Endothelial cell (in vitro differentiated cells): ENCODE measurements around the gene NKAPL. TPM values are rescaled to one million over a fixed set of nuclear protein-coding genes. Genes with fewer than 3 reads are reported as not detected.

Experiments used
- DNase-seq: peaks from one replicate; pipeline ENCODE4 v3.0.0; 2021; ENCODE audit warnings: low spot score
- H3K27ac Mint-ChIP-seq: one replicate; pipeline ENCODE4 v1.8.0; 2021; ENCODE audit warnings: mixed read lengths, inconsistent platforms; ENCODE audit not compliant: unreplicated experiment
- H3K27me3 Mint-ChIP-seq: one replicate; pipeline ENCODE4 v1.8.0; 2021; ENCODE audit warnings: mild to moderate bottlenecking, moderate library complexity, mixed read lengths, inconsistent platforms; ENCODE audit not compliant: unreplicated experiment
- H3K36me3 Mint-ChIP-seq: one replicate; pipeline ENCODE4 v1.8.0; 2021; ENCODE audit warnings: mild to moderate bottlenecking, low read depth, mixed read lengths, inconsistent platforms; ENCODE audit not compliant: unreplicated experiment
- H3K4me1 Mint-ChIP-seq: one replicate; pipeline ENCODE4 v1.8.0; 2021; ENCODE audit warnings: mild to moderate bottlenecking, mixed read lengths, inconsistent platforms; ENCODE audit not compliant: unreplicated experiment
- H3K4me3 Mint-ChIP-seq: one replicate; pipeline ENCODE4 v1.8.0; 2021; ENCODE audit warnings: mild to moderate bottlenecking, mixed read lengths, inconsistent platforms; ENCODE audit not compliant: unreplicated experiment
- H3K9me3 Mint-ChIP-seq: one replicate; pipeline ENCODE4 v1.8.0; 2021; ENCODE audit warnings: mixed read lengths, inconsistent platforms; ENCODE audit not compliant: unreplicated experiment
- total RNA-seq: library from RNA; stranded (reverse); fragmentation: NEBNext Ultra II Directional; extraction: Animal tissue kit (Norgen Biotek cat#: 25700); gene quantifications from one replicate; pipeline ENCODE4 v1.2.1, GENCODE V29; 2021; ENCODE audit not compliant: unreplicated experiment
- TF ChIP-seq, protein P1 (sequence below): fragments of 200-600 bp; sonication (generic); IDR thresholded peaks from one replicate; pipeline ENCODE4 v1.5.0; 2021; ENCODE audit warnings: antibody characterized with exemption; ENCODE audit not compliant: unreplicated experiment

NKAPL gene
- total RNA-seq, 1 donor from 2014 or later = 0.44 TPM

DNA sequence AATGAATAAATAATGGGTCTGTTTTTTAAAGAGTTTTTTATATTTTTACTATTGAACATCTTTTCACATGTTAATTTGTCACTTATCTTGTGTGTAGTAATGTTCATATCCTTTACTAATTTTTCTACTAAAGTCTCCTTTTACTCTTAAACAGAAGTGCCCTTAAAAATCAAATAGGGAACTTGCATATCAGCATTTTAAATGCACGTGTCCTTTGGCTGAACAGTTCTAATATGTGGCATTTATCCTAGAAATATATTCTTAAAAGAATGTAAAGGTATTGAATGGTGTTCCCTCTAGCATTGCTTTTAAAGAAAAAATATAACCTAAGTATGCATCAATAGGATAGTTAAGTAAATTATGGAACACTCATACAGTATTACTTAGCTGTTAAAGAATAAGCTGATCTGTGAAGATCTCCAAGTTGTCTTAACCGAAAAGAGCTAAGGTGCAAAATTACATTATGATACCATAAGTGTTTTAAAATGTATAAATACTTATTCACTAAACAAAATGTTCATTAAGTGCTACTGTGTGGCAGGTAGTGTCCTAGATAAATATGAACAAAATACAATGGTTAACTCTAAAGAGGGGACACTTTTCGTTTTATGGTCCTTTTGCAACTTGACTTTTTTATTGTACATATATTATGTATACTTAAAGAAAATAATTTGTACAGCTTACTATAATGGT lies 21.6 kb downstream of the NKAPL start:
- peaks cover 10% of the 10 kb centered on the region for H3K4me1 Mint-ChIP-seq
- DNase-seq = no peak
- TF ChIP-seq, protein P1, sequence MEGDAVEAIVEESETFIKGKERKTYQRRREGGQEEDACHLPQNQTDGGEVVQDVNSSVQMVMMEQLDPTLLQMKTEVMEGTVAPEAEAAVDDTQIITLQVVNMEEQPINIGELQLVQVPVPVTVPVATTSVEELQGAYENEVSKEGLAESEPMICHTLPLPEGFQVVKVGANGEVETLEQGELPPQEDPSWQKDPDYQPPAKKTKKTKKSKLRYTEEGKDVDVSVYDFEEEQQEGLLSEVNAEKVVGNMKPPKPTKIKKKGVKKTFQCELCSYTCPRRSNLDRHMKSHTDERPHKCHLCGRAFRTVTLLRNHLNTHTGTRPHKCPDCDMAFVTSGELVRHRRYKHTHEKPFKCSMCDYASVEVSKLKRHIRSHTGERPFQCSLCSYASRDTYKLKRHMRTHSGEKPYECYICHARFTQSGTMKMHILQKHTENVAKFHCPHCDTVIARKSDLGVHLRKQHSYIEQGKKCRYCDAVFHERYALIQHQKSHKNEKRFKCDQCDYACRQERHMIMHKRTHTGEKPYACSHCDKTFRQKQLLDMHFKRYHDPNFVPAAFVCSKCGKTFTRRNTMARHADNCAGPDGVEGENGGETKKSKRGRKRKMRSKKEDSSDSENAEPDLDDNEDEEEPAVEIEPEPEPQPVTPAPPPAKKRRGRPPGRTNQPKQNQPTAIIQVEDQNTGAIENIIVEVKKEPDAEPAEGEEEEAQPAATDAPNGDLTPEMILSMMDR = no peak
- peak overlapping the region; percentile 91 for H3K4me3 Mint-ChIP-seq
- H3K9me3 Mint-ChIP-seq = no peaks in the 10 kb centered on the region
- H3K36me3 Mint-ChIP-seq = peaks cover 13% of the 10 kb centered on the region
- H3K27ac Mint-ChIP-seq = no peak overlapping the region
- no peaks in the 10 kb centered on the region for H3K27me3 Mint-ChIP-seq

DNA sequence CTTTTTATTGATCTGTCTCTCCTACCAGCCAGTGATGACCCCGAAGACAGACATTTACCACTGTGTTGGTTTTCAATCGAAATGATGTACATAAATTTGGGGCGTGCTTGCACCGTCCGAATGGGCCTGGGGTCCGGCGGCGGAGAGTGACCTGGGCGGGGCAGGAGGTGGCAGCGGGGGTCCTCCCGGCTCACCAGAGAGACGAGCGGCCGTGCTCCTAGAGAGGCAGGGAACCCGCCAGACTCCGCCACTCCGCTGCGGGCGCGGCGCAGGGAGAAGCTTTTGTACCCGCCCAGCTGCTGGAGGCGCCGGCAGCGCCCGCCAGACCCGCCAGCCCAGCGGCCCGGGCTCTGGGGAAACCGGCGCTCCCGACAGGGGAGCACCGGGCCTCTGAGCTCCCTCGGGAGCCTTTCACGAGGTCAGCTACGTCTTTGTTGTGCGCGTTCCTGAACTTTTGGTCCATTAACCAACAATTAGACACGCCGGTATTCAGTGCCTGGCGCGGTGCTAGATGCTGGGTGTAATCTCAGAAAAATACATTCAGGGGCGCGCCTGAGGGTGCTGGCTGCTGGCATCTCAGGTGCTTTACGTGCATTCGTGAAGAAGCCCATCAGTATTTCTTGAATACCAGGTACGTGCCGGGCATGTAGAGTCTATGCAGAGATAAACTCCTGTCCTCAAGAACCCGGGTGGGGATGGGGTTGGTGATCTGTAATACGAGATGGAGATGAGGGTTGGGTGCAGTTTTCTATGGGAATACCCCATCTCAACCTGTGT lies 22.4 kb downstream of the NKAPL start, which contains the start of gene PGBD1:
TSS of gene PGBD1 (plus strand) at position 285 of the 777 bp plus-strand sequence. CDS start 2,242 bp downstream, outside the sequence.
- Mint-ChIP-seq H3K27ac (peak within 1 kb of the TSS; percentile 40), H3K27me3 (no peaks in the 10 kb centered on the region), H3K4me3 (peak within 1 kb of the TSS; percentile 95), H3K36me3 (peaks cover 6% of the 10 kb centered on the region), H3K4me1 (peaks cover 13% of the 10 kb centered on the region), H3K9me3 (no peaks in the 10 kb centered on the region)
- TF ChIP-seq, protein P1 = no peak
- DNase-seq = peak; percentile 85

DNA sequence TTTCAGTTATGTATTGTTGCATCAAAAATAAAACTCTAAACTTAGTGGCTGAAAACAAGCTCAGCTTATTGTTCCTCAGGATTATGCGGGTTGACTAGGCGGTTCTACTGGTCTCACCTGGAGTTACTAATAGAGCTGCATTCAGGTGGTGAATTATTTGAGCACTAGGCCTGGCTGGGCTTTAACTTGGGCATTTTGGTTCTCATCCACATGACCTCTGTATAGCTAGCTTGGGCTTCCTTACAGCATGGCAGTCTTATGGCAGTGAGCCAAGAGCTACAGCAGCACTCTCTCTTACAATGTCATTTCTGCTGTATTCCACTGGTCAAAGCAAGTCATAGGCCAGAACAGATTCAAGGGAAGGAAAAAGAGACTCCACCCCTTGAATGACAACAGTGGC lies 23.8 kb downstream of the NKAPL start:
- TF ChIP-seq, protein P1 = no peak
- peaks cover 3% of the 10 kb centered on the region for H3K36me3 Mint-ChIP-seq
- no peak overlapping the region for H3K27ac Mint-ChIP-seq
- H3K27me3 Mint-ChIP-seq = no peaks in the 10 kb centered on the region
- DNase-seq = no peak
- H3K4me3 Mint-ChIP-seq = peak overlapping the region; percentile 52
- H3K9me3 Mint-ChIP-seq = no peaks in the 10 kb centered on the region
- peaks cover 16% of the 10 kb centered on the region for H3K4me1 Mint-ChIP-seq

DNA sequence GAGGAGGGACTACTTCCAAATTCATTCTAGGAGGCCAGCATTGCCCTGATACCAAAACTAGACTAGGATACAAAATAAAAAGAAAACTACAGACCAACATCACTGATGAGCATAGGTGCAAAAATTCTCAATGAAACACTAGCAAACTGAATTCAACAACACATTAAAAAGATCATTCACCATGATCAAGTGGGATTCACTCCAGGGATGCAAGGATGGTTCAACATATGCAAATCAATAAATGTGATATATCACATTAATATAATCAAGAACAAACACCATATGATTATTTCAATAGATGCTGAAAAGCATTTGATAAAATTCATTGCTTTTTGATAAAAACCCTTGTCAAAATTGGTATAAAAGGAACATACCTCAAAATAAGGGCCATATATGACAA lies 32.5 kb downstream of the NKAPL start:
- Mint-ChIP-seq H3K36me3 (peaks cover 6% of the 10 kb centered on the region), H3K27me3 (no peaks in the 10 kb centered on the region), H3K27ac (no peak overlapping the region), H3K9me3 (no peaks in the 10 kb centered on the region), H3K4me1 (peaks cover 2% of the 10 kb centered on the region), H3K4me3 (no peak overlapping the region)
- no peak for DNase-seq
- TF ChIP-seq, protein P1 = no peak

DNA sequence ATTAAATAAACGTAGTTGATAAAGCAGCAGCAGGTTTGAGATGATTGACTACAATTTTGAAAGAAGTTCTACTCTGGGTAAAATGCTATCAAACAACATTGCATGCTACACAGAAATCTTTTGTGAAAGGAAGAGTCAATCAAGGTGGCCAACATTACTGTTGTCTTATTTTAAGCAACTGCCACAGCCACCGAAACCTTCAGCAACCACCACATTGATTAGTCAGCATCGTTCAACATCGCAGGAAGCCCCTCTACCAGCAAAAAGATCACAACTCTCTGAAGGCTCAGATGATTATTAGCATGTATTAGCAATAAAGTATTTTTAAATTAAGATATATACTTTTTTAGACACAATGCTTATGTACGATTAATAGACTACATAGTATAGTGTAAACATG lies 36.2 kb downstream of the NKAPL start:
- TF ChIP-seq, protein P1 = no peak
- Mint-ChIP-seq H3K4me1 (no peaks in the 10 kb centered on the region), H3K4me3 (no peak overlapping the region), H3K9me3 (no peaks in the 10 kb centered on the region), H3K27me3 (no peaks in the 10 kb centered on the region), H3K27ac (no peak overlapping the region), H3K36me3 (peaks cover 4% of the 10 kb centered on the region)
- DNase-seq = no peak
